ENCODE measurements around the gene TLE1. TPM values are rescaled to one million over a fixed set of nuclear protein-coding genes. Genes with fewer than 3 reads are reported as not detected.

The TLE1 gene
- total RNA-seq, 1 donor from 2014 or later: 75.1 TPM

GRCh38 chr9:81604306-81605169 is 84.8 kb downstream of the TLE1 start:
- intact Hi-C loops (cut with DNase I): no loop called here
- peaks cover 22% of the 10 kb centered on the region for H3K4me1 ChIP-seq
- no peak for DNase-seq (ENCODE audit: extremely low spot score in 2 of 2)
- no peak overlapping the region for H3K4me3 ChIP-seq
- TF ChIP-seq POLR2A (IDR thresholded peaks at IDR 0.05) (no peak), CTCF (IDR thresholded peaks at IDR 0.05) (no peak), POLR2AphosphoS5 (IDR thresholded peaks at IDR 0.05; ENCODE audit: insufficient read depth in 1 of 2, low read depth in 1 of 2) (no peak)
- peaks cover 0 to 42% of the 10 kb centered on the region in 2 donors for H3K36me3 ChIP-seq
- no peaks in the 10 kb centered on the region for H3K9me3 ChIP-seq
- H3K27ac ChIP-seq: no peak overlapping the region
- no peaks in the 10 kb centered on the region for H3K27me3 ChIP-seq

- intact Hi-C loops (cut with DNase I): no loop called here
- Histone ChIP-seq H3K4me3 (no peak overlapping the region), H3K36me3 (peaks cover 0 to 39% of the 10 kb centered on the region in 2 donors), H3K9me3 (no peaks in the 10 kb centered on the region), H3K27ac (no peak overlapping the region), H3K27me3 (no peaks in the 10 kb centered on the region), H3K4me1 (peaks cover 36% of the 10 kb centered on the region)
- TF ChIP-seq POLR2AphosphoS5 (IDR thresholded peaks at IDR 0.05; ENCODE audit: insufficient read depth in 1 of 2, low read depth in 1 of 2): no peak
- TF ChIP-seq CTCF (IDR thresholded peaks at IDR 0.05): no peak
- no peak for TF ChIP-seq POLR2A (IDR thresholded peaks at IDR 0.05)
- no peak for DNase-seq (ENCODE audit: extremely low spot score in 2 of 2)
Observed at GRCh38 chr9:81602887-81603680, 86.3 kb downstream of the TLE1 start.

DNA sequence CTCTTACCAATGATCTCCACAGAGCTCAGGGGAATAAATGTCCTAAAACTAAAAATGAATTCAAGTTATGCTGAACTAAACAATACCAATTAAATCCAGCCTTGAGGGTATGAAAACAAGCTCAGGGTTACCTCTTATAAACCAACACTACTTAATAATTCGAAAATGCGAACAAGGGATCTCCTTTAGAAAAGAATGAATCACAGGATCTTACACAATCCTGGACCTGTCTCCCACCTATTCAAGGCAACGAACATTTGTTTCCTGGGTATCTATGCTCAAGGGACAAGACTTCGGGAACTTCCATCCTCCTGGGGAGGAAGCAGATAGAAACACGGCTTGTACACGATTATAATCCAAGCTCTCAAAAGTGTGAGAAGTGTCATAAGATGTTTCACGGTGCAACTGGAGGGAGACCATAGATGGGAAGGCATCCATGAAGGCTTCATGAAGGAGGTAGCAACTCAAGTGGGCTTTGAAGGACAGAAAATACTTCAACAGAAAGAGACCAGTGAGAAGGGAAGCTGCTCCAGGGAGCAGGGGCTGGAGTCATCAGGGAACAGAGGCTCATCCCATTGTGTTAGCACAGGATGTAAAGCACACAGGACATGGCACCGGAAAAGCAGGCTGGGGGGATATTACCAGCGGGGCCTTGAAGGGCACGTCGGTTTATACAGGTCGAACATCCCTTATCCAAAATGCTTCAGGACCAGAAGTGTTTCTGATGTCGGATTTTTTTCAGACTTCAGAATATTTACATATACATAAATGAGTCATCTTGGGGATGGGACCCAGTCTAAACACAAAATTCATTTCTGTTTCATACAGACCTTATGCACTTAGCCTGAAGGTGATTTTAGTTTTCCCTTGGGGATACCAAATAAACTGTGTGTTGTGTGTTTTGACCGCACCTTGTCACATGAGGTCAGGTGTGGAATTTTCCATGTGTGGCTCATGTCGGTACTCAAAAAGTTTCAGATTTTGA is 87.4 kb downstream of the TLE1 start:
- intact Hi-C loops (cut with DNase I): no loop called here
- no peaks in the 10 kb centered on the region for H3K9me3 ChIP-seq
- DNase-seq (ENCODE audit: extremely low spot score in 2 of 2): no peak
- H3K27ac ChIP-seq: no peak overlapping the region
- H3K27me3 ChIP-seq: no peaks in the 10 kb centered on the region
- peaks cover 39% of the 10 kb centered on the region for H3K4me1 ChIP-seq
- H3K36me3 ChIP-seq: peaks cover 0 to 36% of the 10 kb centered on the region in 2 donors
- TF ChIP-seq CTCF (IDR thresholded peaks at IDR 0.05) (no peak), POLR2AphosphoS5 (IDR thresholded peaks at IDR 0.05; ENCODE audit: insufficient read depth in 1 of 2, low read depth in 1 of 2) (no peak), POLR2A (IDR thresholded peaks at IDR 0.05) (no peak)
- H3K4me3 ChIP-seq: no peak overlapping the region

DNA sequence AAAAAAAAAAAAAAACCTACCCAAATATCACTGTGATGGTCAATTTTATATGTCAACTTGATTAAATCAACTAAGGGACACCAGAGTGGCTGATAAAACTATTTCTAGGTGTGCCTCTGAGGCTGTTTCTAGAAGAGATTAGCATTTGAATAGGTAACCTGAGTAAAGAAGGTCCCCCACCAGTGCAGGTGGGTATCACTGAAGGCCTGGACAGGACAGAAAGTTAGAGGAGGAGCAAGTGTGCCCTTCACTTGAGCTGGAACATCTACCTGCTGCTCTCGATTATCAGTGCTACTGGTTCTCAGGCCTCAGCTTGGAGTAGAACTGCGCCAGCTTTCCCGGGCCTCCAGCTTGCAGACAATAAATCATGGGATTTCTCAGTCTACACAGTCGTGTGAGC is 88.7 kb downstream of the TLE1 start:
- Histone ChIP-seq H3K27ac (no peak overlapping the region), H3K4me1 (peaks cover 39% of the 10 kb centered on the region), H3K27me3 (no peaks in the 10 kb centered on the region), H3K9me3 (no peaks in the 10 kb centered on the region), H3K36me3 (peaks cover 0 to 33% of the 10 kb centered on the region in 2 donors), H3K4me3 (no peak overlapping the region)
- no peak for DNase-seq (ENCODE audit: extremely low spot score in 2 of 2)
- TF ChIP-seq POLR2AphosphoS5 (IDR thresholded peaks at IDR 0.05; ENCODE audit: insufficient read depth in 1 of 2, low read depth in 1 of 2) (no peak), POLR2A (IDR thresholded peaks at IDR 0.05) (no peak), CTCF (IDR thresholded peaks at IDR 0.05) (no peak)
- intact Hi-C loops (cut with DNase I): no loop called here
